Keratinocyte (primary cell): Measurements from ENCODE around the gene ELL.

Source experiments
- CTCF ChIP-seq, 3 experiments: IDR thresholded peaks in 1 of 3; conservative IDR thresholded peaks in 1 of 3; optimal IDR thresholded peaks in 1 of 3; 2 replicates in 2 of 3; 3 replicates in 1 of 3; pipeline versions ENCODE3 to v1.5.1; 2011; ENCODE audit warnings: low read length in 3 of 3, mild to moderate bottlenecking in 3 of 3, moderate library complexity in 2 of 3, control low read depth in 1 of 3, inconsistent platforms in 1 of 3; ENCODE audit not compliant: insufficient read depth in 2 of 3; ENCODE audit errors: extremely low read depth in 1 of 3
- EZH2 ChIP-seq: IDR thresholded peaks from one replicate; pipeline ENCODE4 v1.6.1; 2012; ENCODE audit warnings: inconsistent platforms, mild to moderate bottlenecking, low read length, moderate library complexity

- TF ChIP-seq EZH2 = no peak
- no peak for TF ChIP-seq CTCF (optimal IDR thresholded peaks at IDR 0.05 in 1 of 3, IDR thresholded peaks at IDR 0.05 in 1 of 3, conservative IDR thresholded peaks at IDR 0.05 in 1 of 3; ENCODE audit: extremely low read depth in 1 of 3, insufficient read depth in 2 of 3, low read length in 3 of 3)
Observed at GRCh38 chr19:18568367-18568766, 46.5 kb upstream of the ELL start.
